Measurements from ENCODE around the gene DCHS2.

The DCHS2 gene

GRCh38 chr4:154478128-154478527 is 13.5 kb downstream of the DCHS2 start:
- TF ChIP-seq, protein P1, sequence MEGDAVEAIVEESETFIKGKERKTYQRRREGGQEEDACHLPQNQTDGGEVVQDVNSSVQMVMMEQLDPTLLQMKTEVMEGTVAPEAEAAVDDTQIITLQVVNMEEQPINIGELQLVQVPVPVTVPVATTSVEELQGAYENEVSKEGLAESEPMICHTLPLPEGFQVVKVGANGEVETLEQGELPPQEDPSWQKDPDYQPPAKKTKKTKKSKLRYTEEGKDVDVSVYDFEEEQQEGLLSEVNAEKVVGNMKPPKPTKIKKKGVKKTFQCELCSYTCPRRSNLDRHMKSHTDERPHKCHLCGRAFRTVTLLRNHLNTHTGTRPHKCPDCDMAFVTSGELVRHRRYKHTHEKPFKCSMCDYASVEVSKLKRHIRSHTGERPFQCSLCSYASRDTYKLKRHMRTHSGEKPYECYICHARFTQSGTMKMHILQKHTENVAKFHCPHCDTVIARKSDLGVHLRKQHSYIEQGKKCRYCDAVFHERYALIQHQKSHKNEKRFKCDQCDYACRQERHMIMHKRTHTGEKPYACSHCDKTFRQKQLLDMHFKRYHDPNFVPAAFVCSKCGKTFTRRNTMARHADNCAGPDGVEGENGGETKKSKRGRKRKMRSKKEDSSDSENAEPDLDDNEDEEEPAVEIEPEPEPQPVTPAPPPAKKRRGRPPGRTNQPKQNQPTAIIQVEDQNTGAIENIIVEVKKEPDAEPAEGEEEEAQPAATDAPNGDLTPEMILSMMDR (IDR thresholded peaks at IDR 0.05; ENCODE audit: low read depth, low read length, missing control alignments) = no peak
- no peak overlapping the region for H3K4me3 ChIP-seq (ENCODE audit: low read depth, low read length)
- in situ Hi-C loops (cut with HindIII; ENCODE audit: low sequenced_read_pairs) = no loop called here
- DNase-seq (ENCODE audit: low read depth) = no peak

GRCh38 chr4:154476232-154476631 is 15.4 kb downstream of the DCHS2 start:
- no peak for DNase-seq (ENCODE audit: low read depth)
- TF ChIP-seq, protein P1 (IDR thresholded peaks at IDR 0.05; ENCODE audit: low read depth, low read length, missing control alignments) = no peak
- no peak overlapping the region for H3K4me3 ChIP-seq (ENCODE audit: low read depth, low read length)
- in situ Hi-C loops (cut with HindIII; ENCODE audit: low sequenced_read_pairs) = no loop called here

DNA sequence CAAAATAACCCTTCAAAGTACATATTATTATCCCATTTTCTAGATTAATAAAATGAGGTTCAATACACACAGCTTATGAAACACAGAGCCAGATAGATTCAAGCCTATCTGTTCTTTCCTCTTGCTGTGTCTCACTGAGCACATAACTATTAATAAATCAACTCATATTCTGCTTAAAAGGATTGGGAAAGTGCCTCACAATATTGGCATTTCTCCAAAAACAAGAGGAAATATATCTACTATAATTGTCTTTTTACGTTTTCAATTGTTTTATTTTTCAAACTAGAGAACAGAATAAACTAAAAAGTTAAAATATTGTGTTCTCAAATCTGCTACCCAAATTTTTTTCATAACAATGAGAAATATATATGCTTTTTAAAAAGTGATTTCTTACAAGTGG is 15.8 kb downstream of the DCHS2 start:
- in situ Hi-C loops (cut with HindIII; ENCODE audit: low sequenced_read_pairs) = no loop called here
- no peak overlapping the region for H3K4me3 ChIP-seq (ENCODE audit: low read depth, low read length)
- TF ChIP-seq, protein P1 (IDR thresholded peaks at IDR 0.05; ENCODE audit: low read depth, low read length, missing control alignments) = no peak
- no peak for DNase-seq (ENCODE audit: low read depth)

DNA sequence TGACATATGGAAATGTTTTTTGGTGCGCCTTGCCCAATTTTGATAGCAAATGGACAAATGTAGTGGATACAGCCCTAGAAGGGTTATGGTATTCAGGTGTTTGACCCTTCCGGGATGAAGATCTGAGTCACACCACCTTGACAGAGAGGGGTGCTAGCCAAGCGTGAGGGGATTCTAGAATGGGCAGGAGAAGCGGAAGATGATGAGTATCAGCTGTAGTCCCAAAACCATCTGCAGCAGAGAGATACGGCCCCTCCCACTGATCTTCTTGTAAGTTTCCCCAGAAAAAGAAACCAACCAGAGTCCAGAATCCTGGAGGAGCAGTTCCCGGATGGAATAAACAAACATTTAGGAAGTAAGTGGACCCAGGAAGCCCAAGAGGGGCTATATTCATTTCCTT is 18.1 kb downstream of the DCHS2 start:
- in situ Hi-C loops (cut with HindIII; ENCODE audit: low sequenced_read_pairs) = no loop called here
- TF ChIP-seq, protein P1 (IDR thresholded peaks at IDR 0.05; ENCODE audit: low read depth, low read length, missing control alignments) = no peak
- no peak overlapping the region for H3K4me3 ChIP-seq (ENCODE audit: low read depth, low read length)
- no peak for DNase-seq (ENCODE audit: low read depth)

DNA sequence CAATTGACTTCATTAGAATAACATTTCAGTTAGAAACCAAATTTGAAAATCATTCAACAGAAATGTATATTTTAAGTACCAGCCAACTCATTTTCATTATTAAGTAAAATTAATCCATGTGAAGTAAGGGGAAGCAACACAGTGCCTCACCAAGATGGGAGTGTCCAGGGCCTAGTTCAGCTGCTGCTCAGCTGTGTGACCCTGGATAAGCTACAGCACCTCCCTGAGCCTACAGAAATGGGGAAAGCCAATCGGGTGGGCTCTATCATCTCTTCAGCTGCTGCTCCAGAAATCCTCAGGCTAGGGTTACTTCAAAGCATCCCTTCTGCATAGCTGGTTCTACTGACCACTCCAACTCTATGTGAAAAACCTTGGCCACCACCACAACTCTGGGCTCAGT is 18.7 kb downstream of the DCHS2 start:
- DNase-seq (ENCODE audit: low read depth) = no peak
- TF ChIP-seq, protein P1 (IDR thresholded peaks at IDR 0.05; ENCODE audit: low read depth, low read length, missing control alignments) = no peak
- in situ Hi-C loops (cut with HindIII; ENCODE audit: low sequenced_read_pairs) = no loop called here

DNA sequence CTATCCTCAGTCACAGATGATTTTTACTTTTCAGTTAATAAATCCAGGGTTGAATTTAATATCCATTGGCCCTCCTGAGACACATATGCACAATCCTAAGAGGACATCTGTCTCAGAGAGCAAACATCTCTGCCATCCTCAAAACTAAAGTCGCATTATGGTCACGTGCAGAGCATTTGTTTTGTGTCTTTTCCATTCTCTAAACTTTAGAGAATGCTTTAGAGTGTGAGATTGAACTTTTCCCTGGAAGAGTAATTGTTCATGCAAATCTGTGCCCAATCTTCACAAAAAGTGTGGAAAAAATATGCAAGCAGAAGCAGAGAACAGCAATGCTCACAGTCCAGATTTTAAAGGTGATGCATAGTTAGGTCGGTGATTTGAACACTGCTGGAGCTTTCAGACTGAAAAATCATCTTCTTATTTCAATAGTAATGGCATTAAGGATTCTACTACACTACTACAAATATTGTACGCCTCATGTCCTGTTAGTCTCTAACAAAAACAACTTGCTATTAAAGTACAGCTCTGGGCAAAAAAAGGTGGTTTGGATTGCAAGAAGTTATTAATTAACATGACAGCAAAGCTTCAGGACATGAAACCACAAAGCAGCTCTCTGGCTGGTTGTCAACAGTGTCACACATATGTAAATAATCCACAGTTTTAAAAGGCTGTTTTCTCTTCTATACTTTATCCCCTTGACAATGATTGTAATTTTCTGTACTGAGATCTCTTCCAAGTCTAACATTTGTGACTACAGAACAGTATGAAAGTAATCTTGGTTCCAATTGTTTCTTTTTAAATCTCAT is 19.9 kb downstream of the DCHS2 start:
- DNase-seq (ENCODE audit: low read depth) = no peak
- H3K4me3 ChIP-seq (ENCODE audit: low read depth, low read length) = no peak overlapping the region
- in situ Hi-C loops (cut with HindIII; ENCODE audit: low sequenced_read_pairs) = no loop called here
- TF ChIP-seq, protein P1 (IDR thresholded peaks at IDR 0.05; ENCODE audit: low read depth, low read length, missing control alignments) = no peak

More for the DNA sequence above, 18.7 kb downstream of the DCHS2 start:
- H3K4me3 ChIP-seq (ENCODE audit: low read depth, low read length) = no peak overlapping the region

Measured in astrocyte of the cerebellum (primary cell).